Left lung (tissue), 10 donors: Measurements from ENCODE around the gene TRAPPC10. TPM values are rescaled to one million over a fixed set of nuclear protein-coding genes. Genes with fewer than 3 reads are reported as not detected.
A peak's percentile ranks its signal among the peaks of the same experiment; 100 is the strongest.

ENCODE experiments used
- ATAC-seq: fragments of 200-7000 bp; cut with Tn5 transposase; one replicate; pipeline ENCODE4 v1.9.1; 2020; ENCODE audit warnings: moderate library complexity
- DNase-seq, 4 donors: peaks; one replicate each; pipeline ENCODE4 v3.0.0-alpha.2; 2013 to 2020
- H3K27ac ChIP-seq, 2 donors: fragments of 200-600 bp; sonication (generic) in 1 of 2; one replicate each; pipeline versions ENCODE4 v1.5.0 to v1.8.0; 2020 to 2021
- H3K27me3 ChIP-seq, 2 donors: fragments of 200-600 bp; sonication (generic) in 1 of 2; one replicate each; pipeline versions ENCODE4 v1.5.0 to v1.8.0; 2020 to 2021
- H3K36me3 ChIP-seq, 2 donors: fragments of 200-600 bp; sonication (generic) in 1 of 2; one replicate each; pipeline versions ENCODE4 v1.5.0 to v1.8.0; 2020 to 2021
- H3K4me1 ChIP-seq, 2 donors: fragments of 200-600 bp; one replicate each; pipeline ENCODE4 v1.8.0; 2021
- H3K4me3 ChIP-seq, 2 donors: fragments of 200-600 bp; sonication (generic) in 1 of 2; one replicate each; pipeline versions ENCODE4 v1.5.0 to v1.8.0; 2020 to 2021; ENCODE audit warnings: mild to moderate bottlenecking in 1 of 2
- H3K9me3 ChIP-seq, 2 donors: fragments of 200-600 bp; sonication (generic) in 1 of 2; one replicate each; pipeline versions ENCODE4 v1.5.0 to v1.8.0; 2020 to 2021
- intact Hi-C, 2 donors: fragments of 100-400 bp; cut with DNase I; formaldehyde crosslinking; loops; one replicate each; pipeline versions ENCODE4 v1.11.2 to v1.14.2; 2022
- polyA plus RNA-seq, 6 donors: library from polyadenylated mRNA; unstranded; fragments of 120-200 nt; gene quantifications; one replicate each; pipeline ENCODE4 v1.2.1, GENCODE V29; 2013; ENCODE audit not compliant: insufficient read length in 6 of 6
- total RNA-seq, 2 donors: library from RNA; stranded (reverse); fragmentation: NEBNext Ultra II Directional; extraction: Animal tissue kit (Norgen Biotek cat#: 25700); gene quantifications; one replicate each; pipeline ENCODE4 v1.2.1, GENCODE V29; 2021
- TF ChIP-seq, protein P1 (sequence below), 2 donors: fragments of 200-600 bp; sonication (generic) in 1 of 2; IDR thresholded peaks; one replicate each; pipeline versions ENCODE4 v1.5.0 to v1.8.0; 2021; ENCODE audit warnings: antibody characterized with exemption in 2 of 2
- donor health status: DM: no; HTN: yes; CAD: no.
- donor health status: DM: no; HTN: no; CAD: no.

The TRAPPC10 gene
- total and polyA plus RNA-seq, 8 donors, result 26.6 to 43.5 (median 29.1) TPM

DNA sequence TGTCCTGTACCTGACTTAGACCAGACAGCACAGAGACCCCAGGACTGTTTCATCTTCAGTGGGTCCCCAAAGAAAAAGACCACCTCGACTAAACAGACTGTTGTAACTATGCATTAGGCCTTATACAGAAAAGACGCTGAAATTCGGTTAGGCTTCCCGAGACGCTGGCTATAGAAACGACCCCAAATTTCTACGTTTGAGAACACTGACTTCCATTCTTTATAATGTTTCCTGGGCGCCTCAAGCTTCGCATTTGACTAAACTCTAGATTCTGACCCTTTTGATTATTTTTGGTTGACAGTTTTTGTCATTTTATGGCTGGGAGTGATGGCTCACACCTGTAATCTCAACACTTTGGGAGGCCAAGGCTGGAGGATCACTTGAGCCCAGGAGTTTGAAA lies 986 bp upstream of the TRAPPC10 start:
- Histone ChIP-seq H3K4me3 (peak overlapping the region; percentile 80 to 85), H3K36me3 (no peaks in the 10 kb centered on the region), H3K4me1 (peaks cover 3 to 40% of the 10 kb centered on the region in 2 donors), H3K9me3 (no peaks in the 10 kb centered on the region), H3K27ac (peak overlapping the region; percentile 94 to 97), H3K27me3 (no peaks in the 10 kb centered on the region)
- TF ChIP-seq, protein P1, sequence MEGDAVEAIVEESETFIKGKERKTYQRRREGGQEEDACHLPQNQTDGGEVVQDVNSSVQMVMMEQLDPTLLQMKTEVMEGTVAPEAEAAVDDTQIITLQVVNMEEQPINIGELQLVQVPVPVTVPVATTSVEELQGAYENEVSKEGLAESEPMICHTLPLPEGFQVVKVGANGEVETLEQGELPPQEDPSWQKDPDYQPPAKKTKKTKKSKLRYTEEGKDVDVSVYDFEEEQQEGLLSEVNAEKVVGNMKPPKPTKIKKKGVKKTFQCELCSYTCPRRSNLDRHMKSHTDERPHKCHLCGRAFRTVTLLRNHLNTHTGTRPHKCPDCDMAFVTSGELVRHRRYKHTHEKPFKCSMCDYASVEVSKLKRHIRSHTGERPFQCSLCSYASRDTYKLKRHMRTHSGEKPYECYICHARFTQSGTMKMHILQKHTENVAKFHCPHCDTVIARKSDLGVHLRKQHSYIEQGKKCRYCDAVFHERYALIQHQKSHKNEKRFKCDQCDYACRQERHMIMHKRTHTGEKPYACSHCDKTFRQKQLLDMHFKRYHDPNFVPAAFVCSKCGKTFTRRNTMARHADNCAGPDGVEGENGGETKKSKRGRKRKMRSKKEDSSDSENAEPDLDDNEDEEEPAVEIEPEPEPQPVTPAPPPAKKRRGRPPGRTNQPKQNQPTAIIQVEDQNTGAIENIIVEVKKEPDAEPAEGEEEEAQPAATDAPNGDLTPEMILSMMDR (IDR thresholded peaks at IDR 0.05), result no peak
- ATAC-seq, result no peak
- no peak for DNase-seq
- intact Hi-C loops, result no loop called here

DNA sequence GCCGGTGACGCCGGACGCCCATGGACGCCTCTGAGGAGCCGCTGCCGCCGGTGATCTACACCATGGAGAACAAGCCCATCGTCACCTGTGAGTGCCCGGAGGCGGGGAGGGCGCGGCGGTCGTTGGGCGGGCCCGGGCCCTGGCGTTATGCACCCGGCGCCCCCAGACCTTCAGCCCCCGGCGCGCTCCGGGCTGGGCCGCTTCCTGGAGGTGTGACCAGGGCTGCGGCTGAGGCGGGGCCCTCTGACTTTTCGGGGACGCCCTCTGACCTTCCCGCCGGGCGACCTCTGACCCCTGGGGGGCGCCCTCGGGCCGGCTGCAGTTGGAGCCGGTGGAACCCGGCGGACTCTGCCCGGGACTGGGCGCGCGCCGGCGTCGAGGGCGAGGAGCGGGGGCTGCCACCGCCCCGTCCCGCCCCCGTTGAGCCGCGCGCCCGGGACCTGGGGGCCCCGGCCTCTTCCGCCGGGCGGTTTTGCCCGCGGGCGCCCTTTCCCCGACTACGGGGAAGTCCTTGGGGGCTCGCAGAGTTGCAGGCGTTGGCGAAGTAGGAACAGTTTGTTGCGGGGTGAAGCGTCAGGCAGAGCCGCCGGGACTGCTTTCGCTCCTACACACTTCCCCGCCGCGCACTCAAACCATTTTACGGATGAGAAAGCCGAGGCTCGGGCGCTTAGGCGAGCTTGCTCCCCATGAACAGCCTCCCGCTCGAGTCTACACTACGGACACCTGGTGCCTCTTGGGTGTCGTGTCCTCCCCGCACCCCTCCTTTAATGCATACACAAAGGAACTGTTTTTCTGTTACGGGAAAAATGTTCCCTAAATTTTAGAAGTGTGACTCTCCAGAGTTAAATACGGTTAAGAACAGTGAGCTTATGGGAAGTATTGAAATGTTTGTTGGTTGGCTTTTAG lies 618 bp downstream of the TRAPPC10 start:
- TF ChIP-seq, protein P1 (IDR thresholded peaks at IDR 0.05), result no peak
- Histone ChIP-seq H3K36me3 (no peaks in the 10 kb centered on the region), H3K4me3 (peak overlapping the region; percentile 76 to 80), H3K27ac (peak overlapping the region; percentile 84 to 94), H3K4me1 (peaks cover 0 to 54% of the 10 kb centered on the region in 2 donors), H3K9me3 (no peaks in the 10 kb centered on the region), H3K27me3 (no peaks in the 10 kb centered on the region)
- intact Hi-C loops, result no loop called here
- ATAC-seq (peak; percentile 66), DNase-seq (peak in 3 of 4 donors; percentile 20 to 92 (median 81))

DNA sequence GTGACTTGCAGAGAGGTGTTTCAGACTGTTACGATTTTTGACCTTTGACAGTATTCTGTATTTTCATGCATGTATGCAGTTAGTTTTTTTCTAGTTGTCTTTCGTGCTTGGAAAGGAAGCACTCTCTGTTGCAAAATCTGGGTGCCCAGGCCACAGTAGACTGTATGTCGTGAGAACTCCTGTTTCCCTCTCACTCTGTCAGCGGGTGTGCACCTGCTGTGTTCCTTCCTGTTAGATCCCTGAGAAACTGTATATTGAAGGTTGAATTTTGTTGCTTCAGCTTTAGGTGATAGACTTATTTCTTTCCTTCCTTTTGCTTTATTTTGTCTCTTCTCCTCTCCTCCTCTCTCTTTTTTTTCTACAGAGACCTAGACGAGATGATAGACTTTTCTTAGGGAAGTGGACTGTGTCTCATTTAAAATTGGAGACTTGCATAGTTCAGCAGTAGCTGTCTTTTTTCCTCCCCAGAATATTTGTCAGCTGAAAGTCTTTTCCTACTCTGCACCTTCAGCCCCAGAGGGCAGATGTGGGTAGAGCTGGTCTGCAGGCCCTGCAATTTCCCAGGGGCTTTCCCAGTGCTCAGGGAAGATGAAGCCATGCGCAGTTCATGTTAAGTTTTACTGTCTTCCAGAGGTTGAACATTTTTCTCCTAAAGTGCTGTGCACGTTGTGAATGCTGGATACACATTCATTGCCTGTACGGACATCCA lies 1.4 kb downstream of the TRAPPC10 start:
- peak; percentile 18 for ATAC-seq
- TF ChIP-seq, protein P1 (IDR thresholded peaks at IDR 0.05), result no peak
- Histone ChIP-seq H3K27ac (peak overlapping the region; percentile 84 to 94), H3K4me1 (peaks cover 0 to 61% of the 10 kb centered on the region in 2 donors), H3K27me3 (no peaks in the 10 kb centered on the region), H3K9me3 (no peaks in the 10 kb centered on the region), H3K4me3 (peak overlapping the region; percentile 76 to 80), H3K36me3 (no peaks in the 10 kb centered on the region)
- intact Hi-C loops, result no loop called here
- no peak for DNase-seq

DNA sequence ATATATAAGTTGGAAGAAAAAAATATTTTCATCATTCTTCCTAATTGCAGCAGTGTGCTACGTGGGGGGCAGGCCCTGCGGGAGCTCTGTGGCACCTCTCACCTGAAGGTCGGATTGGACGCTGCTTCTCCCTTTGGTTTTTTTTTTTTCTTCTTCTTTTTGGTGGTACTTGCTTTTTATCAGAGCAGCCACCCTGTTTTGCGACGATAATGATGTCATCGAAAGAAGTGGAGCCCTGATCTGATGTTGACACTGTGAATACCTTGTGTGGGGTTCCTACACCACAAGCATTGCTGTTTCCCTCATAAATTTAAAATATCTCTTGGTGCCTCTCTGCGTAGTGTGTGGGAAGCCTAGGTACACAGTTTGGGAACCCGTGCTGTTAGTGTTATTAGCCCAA lies 5.5 kb downstream of the TRAPPC10 start:
- intact Hi-C loops, result no loop called here
- H3K27me3 ChIP-seq, result no peaks in the 10 kb centered on the region
- peaks cover 3 to 91% of the 10 kb centered on the region in 2 donors for H3K4me1 ChIP-seq
- no peaks in the 10 kb centered on the region for H3K36me3 ChIP-seq
- DNase-seq (no peak), ATAC-seq (no peak)
- TF ChIP-seq, protein P1 (IDR thresholded peaks at IDR 0.05), result no peak
- no peak overlapping the region for H3K4me3 ChIP-seq
- no peaks in the 10 kb centered on the region for H3K9me3 ChIP-seq
- no peak overlapping the region for H3K27ac ChIP-seq

DNA sequence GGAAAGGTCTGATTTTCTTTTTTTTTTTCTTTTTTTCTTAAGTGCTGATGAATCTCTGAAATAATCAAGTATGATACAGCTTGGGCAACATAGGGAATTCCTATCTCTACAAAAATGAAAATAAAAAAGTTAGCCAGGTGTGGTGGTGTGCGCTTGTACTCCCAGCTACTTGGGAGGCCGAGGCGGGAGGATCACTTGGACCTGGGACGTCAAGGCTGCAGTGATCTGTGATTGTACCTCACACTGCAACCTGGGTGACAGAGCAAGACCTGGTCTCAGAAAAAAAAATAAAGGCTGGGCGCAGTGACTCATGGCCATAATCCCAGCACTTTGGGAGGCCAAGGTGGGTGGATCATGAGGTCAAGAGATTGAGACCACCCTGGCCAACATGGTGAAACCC lies 6.0 kb downstream of the TRAPPC10 start:
- Histone ChIP-seq H3K4me3 (no peak overlapping the region), H3K4me1 (peaks cover 3 to 90% of the 10 kb centered on the region in 2 donors), H3K27me3 (no peaks in the 10 kb centered on the region), H3K27ac (no peak overlapping the region), H3K36me3 (no peaks in the 10 kb centered on the region), H3K9me3 (no peaks in the 10 kb centered on the region)
- ATAC-seq (no peak), DNase-seq (no peak)
- intact Hi-C loops, result no loop called here
- TF ChIP-seq, protein P1 (IDR thresholded peaks at IDR 0.05), result no peak
